ENCODE measurements around the gene EPB41L3.

DNA sequence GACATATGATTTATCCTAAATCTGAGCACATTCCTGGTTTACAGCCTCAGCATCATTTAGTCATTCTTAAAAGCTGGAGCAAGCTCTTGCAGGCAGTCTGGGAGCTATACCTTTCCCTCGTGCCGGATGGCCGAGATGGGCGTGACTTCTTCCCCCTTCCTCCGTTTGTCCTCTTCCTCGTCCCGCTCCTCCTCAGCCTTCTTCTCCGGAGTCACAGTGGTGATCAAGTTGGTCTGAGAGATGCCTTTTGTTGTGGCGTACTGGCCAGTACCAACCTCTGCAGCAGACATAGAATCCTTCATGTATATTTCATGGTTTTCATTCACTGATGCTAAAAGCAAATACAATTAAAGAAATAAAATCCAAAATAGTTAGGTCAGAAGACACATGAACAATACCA lies 124.2 kb downstream of the EPB41L3 start:
- TF ChIP-seq EZH2 (IDR thresholded peaks at IDR 0.05; ENCODE audit: insufficient read depth, poor library complexity, severe bottlenecking) (no peak), EZH2phosphoT487 (IDR thresholded peaks at IDR 0.05; ENCODE audit: insufficient read depth, low read depth) (no peak)

All from GM23248 (cell line).